GM21528 (cell line): Measurements from ENCODE around the gene EML6.
"Not testable (repeated sequence)": the region's sequence is repeated elsewhere in the genome, so short reads cannot be mapped to it uniquely, and the experiment has no call there.

Source experiments
- ATAC-seq: cut with Tn5 transposase; IDR thresholded peaks from one replicate; pipeline ENCODE4 v1.9.1; 2021; ENCODE audit warnings: mild to moderate bottlenecking, moderate library complexity; ENCODE audit not compliant: unreplicated experiment, low FRiP score

Gene EML6

DNA sequence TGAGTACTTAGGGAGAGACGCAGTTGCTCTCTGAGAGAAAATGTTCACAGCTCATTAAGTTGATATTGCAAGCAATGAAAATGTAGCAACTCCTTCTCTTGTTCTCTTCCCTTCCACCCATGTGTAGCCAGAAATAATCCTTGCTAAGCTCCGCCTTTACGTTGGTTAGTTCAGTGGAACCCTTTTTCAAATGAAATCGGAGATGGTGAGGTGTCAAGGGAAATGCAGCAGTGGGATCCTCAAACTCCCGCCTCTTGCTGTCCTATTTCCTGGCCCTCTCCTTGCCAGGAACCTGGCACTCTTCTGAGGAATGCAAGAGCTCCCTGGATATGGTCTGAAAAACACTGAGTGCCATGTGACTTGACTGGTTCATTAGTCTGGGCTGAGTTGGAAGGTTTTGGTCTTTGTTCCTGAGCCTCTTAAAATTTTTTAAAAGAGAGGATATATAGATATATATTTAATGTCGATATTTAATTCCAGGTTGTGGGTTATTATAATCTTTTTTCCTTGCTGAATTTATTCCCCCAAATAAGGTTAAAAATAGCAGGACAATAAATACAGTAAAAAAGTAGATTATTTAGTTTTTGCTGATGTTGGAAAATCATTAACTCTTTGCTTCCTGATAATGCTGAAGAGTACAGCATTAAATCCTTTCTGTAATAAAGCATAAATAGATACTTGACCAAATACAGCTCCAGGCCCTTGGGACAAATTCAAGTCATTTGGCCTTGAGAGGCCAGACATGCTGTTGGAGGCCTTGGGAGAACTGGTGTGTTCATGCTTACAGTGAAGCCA is 116.2 kb downstream of the EML6 start:
- ATAC-seq = no peak

DNA sequence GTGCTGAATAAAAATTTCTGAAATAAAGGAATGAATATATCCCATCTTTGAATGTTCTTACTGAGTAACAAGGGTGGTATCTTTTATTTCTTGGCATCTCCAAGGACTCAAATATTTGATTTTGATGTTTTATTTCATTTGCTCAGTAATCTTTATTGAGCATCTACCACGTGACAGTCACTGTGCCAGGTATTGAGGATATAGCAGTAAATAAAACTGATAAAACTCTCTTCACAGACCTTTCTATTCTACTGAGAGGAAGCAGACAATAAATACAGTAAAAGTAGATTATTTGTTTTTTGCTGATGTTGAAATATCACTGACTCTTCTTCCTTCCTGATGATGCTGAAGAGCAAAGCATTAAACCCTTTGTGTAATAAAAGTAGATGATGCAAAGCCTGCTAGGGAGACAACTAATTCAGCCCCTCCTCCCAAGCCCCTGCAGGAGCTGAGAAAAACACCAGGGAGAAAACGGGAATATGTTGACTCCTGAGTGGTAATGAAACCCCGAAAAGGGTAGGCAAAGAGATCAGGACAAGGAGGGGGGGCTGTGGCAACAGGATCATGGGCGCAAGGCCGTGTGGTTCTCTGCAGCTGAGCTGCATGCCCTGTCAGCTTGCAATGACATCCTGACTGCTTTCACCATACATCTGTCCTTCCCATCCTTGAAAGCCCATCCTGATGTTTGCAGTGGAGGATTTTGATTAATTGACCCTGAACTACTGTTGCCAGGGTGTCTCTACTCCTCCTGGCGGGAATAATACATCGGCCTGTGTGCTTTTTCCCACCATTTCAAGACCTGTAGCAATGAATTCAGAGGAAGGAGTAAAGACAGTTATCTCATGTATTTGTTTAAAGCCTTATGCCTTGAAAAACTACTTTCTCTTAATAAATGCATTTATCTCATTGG is 117.4 kb downstream of the EML6 start:
- ATAC-seq = no peak

DNA sequence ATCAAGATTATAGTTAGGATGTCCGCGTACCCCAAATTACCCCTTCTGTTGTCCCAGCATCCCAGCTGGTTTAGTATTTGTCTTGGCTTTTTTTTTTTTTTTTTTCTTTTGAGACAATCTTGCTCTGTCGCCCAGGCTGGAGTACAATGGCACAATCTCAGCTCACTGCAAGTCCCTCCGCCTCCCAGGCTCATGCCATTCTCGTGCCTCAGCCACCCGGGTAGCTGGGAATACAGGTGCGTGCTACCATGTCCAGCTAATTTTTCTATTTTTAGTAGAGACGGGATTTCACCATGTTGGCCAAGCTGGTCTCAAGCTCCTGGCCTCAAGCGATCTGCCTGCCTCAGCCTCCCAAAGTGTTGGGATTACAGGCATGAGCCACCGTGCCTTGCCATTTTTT is 118.0 kb downstream of the EML6 start:
- not testable (repeated sequence) for ATAC-seq

DNA sequence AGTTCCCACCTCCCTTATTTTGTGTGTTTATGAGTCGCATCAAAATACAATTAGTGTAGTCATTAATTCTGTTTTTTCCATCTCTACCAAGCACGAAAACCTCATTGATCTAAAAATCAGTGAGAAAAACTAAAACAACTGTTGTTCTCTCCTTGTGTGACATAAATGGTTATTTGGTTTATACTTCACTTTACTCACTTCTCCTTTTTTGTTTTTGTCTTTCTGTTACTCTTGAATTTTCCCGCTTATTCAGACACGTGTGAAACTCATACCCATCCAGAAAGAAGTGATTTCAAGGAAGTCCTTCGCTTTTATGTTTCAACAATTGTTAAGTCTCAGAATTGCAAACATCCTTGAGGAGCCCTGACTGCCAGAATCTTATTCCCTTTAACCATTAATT is 121.6 kb downstream of the EML6 start:
- no peak for ATAC-seq

DNA sequence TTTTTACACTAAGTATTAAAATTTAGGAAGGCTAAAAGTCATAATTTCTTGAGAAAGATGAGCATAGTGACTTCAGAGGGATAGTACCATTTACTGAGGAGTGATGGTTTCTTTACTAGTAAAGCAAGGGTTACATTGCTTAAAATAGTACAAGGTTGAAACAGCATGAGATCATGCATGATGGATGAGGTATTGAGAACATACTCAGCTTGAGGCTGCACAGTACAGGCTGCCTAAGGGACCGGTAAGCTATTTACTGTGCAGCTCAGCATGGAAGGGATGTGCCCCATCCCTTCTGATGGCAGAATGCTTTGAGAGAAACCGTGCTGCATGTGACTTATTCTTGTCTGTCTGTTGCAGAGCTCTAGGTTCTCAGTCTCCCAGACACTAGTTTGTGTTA is 122.1 kb downstream of the EML6 start:
- no peak for ATAC-seq

DNA sequence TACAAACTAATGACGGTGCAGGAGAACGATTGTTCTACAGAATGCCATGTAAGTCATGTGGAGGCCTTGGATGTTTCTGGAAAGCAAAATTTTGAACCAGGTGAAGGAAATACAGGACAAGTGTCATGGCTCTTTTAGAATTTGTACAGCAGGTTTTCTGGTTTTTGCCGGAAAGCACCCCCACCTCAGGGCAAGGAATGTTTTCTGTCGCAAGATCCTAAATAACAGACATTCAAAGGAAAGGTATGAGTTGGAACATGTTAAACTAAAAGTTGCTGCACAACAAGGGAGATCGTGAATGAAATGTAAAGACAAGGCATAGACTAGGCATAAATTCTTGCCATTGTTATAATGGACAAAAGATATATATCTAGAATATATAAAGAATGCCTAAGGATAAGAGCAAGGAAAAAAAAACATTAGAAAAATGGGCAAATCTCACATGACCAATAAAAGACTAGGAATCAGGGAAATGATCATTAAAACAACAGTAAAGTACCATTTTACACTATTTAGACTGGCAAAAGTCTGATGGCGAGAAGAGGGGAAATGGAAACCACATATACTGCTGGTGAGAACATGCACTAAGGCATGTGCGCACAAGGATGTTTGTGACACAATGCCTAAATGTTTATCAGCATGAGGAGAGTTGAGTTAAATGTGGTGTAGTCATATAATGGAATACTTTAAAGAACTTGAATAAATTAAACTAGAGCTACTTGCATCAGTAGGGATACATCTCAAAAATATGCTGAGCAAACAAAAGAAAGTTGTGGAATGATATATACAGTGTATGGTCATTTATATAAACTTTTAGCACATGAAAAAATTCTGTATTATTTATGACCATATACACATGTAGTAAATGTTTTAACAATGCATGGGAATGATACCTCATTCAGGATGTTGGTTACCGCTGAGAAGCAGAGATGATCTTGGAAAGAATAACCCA is 127.0 kb downstream of the EML6 start:
- ATAC-seq = no peak

DNA sequence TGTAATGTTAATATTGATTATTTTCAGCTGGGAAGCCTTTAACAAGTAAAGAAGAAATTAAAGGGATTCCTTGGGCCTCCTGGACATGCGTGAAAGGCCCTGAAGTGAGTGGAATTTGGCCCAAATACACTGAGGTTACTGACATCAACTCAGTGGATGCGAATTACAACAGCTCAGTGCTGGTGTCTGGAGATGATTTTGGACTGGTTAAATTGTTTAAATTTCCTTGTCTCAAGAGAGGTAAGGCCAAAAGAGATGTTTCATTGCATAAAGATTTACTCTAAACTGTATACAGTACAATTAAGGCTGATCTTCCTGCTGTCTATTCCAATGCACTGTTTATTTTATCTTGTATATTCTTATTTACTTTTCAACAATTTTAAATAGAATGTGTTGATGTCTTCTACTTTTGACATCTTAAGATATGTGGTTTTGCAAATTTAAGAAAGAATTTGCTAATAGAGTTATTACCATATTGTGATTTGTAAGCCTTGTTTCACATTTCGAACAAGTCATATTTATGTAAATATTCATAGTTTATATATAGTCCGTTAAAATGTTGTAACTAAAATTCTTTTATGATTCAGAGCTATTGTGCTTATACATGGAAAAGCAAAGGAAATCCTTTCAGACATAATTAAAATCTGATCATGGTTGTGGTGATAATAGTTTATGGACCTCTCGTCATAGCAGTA is 130.3 kb downstream of the EML6 start:
- no peak for ATAC-seq

DNA sequence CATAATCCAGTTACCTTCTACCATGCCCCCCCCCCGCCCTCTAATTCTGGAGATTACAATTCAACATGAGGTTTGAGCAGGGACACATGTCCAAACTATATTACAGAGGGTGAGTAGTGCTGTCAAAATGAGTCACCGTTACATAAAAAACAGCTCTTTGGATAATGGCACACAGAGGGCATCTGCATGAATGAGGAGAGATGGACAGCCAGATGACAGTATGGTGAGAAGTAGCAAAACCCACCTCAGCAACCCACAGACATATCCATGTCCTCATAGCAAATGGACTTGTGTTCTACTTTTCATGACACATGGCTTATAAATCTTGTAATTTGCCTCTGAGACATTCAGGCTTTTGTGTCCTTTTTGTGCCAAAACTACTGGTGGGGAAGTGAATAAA is 132.0 kb downstream of the EML6 start:
- no peak for ATAC-seq

DNA sequence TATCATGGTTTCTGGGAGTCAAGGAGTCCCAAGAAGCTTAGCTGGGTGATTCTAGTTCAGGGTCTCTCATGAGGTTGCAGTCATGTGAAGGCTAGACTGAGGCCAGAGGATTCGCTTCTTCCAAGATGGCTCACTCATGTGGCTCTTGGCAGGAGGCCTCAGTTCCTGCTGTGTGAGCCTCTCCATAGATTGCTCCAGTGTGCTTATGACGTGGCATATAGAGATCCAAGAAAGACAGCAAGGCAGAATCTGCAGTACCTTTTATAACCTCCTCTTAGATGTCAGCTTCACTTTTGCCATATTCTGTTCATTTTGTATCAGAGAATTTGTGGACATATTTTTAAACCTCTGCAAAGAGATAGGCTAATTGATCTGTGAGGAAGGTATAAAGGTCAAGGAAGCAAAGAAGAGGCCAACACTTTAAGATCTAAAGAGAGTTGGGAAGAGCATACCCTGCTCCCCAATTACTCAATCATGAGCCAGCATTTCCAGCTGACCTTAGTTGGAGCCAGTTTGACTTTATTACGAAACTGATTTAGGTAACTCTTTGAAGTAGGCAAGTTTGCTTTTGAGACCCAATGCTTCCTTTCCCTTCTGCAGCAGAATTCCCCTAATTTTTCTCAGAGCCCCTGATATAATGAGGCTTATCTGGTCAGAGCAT is 134.7 kb downstream of the EML6 start:
- ATAC-seq = no peak

DNA sequence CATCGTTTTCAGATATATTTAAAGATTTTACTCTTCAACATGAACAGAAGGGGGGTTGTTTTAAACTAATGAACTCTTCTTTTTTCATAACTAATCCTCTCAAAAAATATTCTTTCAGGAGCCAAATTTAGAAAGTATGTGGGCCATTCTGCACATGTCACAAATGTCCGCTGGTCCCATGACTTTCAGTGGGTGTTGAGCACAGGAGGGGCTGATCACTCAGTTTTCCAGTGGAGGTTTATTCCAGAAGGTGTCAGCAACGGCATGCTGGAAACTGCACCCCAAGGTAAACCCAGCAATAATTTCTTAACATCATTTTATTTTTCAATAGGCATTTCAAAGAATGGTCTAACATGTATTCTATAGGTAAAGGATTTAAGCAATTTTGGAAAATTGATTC is 136.0 kb downstream of the EML6 start:
- ATAC-seq = no peak

DNA sequence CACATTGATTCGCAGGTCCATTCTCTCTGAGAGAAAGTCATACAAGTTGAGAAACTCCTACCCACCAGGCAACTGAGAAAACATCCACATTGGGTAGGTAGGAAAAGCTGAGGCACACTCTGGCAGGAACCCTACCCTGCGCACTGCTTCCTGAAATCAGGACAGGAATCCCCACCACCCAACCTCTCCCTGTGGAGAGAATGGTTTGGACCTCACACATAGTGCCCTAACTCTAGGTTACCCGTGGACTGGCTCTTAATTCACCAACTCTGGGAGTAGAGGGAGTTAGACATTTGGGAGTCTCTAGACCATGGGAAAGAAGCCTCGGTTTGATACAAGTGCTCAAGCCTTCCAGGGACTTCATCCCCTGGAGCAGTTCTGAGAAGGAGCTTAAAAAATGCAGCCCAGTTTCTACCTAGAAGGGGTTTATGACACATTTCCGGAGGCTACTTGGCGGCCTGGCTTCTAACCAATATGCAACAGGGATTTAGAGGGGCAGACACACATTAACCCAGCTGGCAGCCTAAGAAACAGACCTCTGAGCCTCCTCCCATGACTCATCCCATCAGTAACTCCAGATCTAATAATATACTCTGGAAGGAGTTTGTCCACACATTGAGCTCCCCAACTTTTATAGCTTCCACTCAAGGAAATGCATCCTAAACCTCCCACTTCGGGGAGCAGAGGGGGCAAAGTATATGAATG is 136.7 kb downstream of the EML6 start:
- ATAC-seq = no peak

DNA sequence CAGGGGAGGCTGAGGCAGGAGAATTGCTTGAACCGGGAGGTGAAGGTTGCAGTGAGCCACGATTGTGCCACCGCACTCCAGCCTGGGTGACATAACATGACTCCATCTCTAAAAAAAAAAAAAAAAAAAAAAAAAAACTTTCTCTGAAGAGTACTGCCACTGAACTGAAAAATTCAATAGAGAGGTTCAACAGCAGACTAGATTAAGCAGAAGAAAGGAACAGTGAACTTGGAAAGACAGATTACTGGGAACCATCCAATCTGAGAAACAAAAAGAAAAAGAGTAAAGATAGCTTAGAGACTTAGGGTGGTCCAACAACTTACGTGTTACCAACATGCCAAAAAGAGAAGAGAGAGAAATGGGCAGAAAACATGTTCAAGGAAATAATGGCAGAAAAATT is 138.8 kb downstream of the EML6 start:
- ATAC-seq = no peak

DNA sequence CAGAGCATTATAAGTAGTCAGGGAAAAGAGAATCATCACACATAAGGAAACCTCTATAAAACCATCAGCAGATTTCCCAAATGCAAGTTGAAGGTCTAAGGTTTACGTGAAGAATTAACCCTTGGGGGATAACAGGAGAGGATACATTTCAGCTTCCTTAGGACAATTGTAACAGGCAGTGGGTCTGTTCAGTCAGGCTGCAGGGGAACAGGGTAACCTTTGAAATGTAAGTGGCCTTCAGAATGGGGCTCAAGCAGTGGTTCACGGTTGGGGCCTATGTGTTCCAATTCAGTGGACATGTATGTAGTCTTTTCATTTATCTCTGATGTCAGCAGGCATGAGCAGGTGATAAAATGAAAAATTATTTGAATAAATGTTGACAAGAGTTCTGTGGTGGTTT is 139.3 kb downstream of the EML6 start:
- ATAC-seq = no peak

DNA sequence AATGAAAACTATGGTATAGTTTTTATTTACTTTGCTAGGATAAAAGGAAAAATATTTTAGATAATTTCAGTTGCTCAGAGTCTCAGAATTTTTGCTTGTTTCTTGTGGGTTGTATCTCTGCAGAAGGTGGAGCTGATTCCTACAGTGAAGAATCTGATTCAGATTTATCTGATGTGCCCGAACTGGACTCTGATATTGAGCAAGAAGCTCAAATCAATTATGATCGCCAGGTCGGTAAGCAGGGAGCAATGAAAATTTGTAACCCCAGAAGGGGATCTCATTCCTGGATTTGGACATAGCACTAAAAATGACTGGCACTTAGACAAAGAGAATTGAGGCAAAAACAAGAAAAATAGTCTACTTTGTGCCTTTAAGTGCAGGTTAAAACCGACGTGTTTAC is 140.2 kb downstream of the EML6 start:
- ATAC-seq = no peak

DNA sequence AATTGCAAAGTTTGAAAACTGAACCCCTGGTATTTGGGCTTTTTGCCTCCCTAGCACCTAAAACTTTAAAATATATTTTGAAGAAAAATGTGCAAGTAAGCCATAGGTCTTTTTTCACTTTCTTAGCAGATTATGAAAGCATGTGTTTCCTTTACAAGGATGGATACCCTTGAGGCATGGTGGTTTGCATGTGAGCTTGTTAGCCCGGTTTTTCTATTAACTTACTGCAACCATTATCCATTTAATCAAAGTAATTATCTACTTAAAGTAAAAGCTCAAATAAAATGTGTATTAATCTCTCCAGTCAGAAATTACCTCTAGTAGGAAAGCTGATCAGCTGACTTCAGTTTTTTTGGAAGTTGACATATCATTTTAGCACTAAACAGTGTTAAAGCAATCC is 140.6 kb downstream of the EML6 start:
- ATAC-seq = no peak

DNA sequence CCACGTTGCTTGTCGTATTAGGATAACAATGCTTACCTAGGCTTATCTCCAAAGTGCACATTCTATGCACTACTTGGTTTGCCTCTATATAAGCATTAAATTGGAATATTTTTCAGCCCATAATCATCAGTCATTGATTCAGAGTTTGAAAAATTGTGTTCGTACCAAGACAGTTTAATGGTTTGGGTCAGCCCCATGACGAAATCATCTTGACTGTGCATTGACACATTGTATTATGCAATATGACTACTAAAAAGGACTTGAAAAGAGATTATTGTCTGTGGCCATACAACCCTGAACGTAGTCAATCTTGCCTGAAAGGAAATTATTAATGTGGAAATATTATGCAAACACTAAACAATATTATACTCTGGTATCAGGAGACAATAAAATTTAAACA is 141.3 kb downstream of the EML6 start:
- ATAC-seq = no peak

DNA sequence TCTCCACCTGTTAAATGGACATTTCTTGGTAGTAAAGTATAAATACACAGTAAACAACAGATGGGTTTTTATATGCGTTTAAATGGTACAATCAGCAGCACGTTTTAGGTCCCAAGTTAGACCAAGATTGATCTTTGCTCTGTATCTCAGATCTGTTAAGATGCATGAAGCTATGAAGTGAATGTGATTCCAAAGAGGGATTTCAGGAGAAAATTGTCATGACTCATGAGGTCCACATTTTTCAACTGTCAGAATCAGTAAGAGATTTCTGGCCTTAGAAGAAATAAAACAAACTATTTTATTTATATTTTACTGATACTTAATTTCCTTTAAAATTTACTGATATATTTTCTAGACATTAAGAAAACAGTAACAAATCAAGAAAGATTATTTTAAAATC is 142.7 kb downstream of the EML6 start:
- ATAC-seq = no peak

DNA sequence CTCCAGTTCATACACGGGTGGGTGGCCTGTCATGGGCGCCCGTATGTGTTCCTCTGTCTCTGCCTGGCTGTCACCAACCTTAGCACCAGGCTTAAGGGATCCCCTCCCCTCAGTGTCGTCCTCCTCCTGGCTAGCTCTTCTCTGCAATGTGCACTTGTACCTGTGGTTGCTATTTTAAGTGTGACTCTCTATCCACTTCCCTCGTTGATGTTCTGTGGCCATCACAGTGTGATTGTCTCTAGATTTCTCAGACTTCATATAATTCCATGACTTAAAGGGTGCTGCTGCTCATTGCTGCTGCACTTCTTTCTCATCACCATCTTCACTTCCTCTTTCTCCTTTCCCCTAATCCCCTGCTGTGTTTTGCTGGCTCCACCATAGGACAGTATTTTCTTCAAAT is 143.4 kb downstream of the EML6 start:
- ATAC-seq = peak; percentile 84

DNA sequence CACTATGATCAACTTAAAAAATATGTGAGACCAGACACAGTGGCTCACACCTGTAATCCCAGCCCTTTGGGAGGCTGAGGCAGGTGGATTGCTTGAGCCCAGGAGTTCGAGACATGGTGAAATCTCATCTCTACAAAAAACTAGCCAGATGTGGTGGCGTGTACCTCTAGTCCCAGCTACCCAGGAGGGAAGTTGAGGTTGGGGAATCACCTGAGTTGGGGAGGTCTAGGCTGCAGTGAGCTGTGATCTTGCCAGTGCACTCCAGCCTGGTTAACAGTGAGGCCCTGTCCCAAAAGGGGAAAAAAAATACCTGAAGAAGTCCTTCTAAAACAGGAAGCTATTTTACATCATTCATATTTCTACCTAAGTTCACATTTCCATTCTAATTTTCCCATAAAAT is 144.0 kb downstream of the EML6 start:
- peak; percentile 58 for ATAC-seq
